Tibial nerve (tissue), 4 donors: Measurements from ENCODE around the gene HEPHL1. TPM values are rescaled to one million over a fixed set of nuclear protein-coding genes. Genes with fewer than 3 reads are reported as not detected.
"Not testable (repeated sequence)": the region's sequence is repeated elsewhere in the genome, so short reads cannot be mapped to it uniquely, and the experiment has no call there.

Experiments used
- DNase-seq, 2 donors: peaks; one replicate each; pipeline ENCODE4 v3.0.0-alpha.2; 2019; ENCODE audit warnings: low spot score in 2 of 2
- H3K27ac ChIP-seq, 4 donors: fragments of 200-600 bp; sonication (generic) in 3 of 4; one replicate each; pipeline ENCODE4 v1.5.1; 2017 to 2019; ENCODE audit warnings: mild to moderate bottlenecking in 1 of 4
- H3K27me3 ChIP-seq, 2 donors: fragments of 200-600 bp; sonication (generic) in 1 of 2; one replicate each; pipeline versions ENCODE4 v1.5.1 to v1.6.0; 2017 to 2019
- H3K36me3 ChIP-seq, 3 donors: fragments of 200-600 bp; sonication (generic); one replicate each; pipeline ENCODE4 v1.5.1; 2018 to 2019
- H3K4me1 ChIP-seq, 4 donors: fragments of 200-600 bp; sonication (generic) in 3 of 4; one replicate each; pipeline ENCODE4 v1.5.1; 2017 to 2019
- H3K4me3 ChIP-seq, 4 donors: fragments of 200-600 bp; sonication (generic) in 3 of 4; one replicate each; pipeline ENCODE4 v1.5.1; 2017 to 2019; ENCODE audit warnings: mild to moderate bottlenecking in 1 of 4, moderate library complexity in 1 of 4
- H3K9me3 ChIP-seq, 4 donors: fragments of 200-600 bp; sonication (generic) in 3 of 4; one replicate each; pipeline ENCODE4 v1.5.1; 2017 to 2019
- EP300 ChIP-seq, 2 donors: sonication (generic); formaldehyde crosslinking; IDR thresholded peaks; one replicate each; pipeline ENCODE4 v1.6.1; 2017; ENCODE audit warnings: antibody characterized with exemption in 2 of 2, mild to moderate bottlenecking in 1 of 2
- POLR2A ChIP-seq, 2 donors: fragments of 450-650 bp; IDR thresholded peaks; one replicate each; pipeline ENCODE4 v1.6.1; 2017; ENCODE audit warnings: antibody characterized with exemption in 2 of 2, mild to moderate bottlenecking in 2 of 2, moderate library complexity in 2 of 2
- WGBS, 2 donors: methylation state at CpG; one replicate each; pipeline ENCODE4 v1.1.5; 2018; 5-methylcytosine and 5-hydroxymethylcytosine counted together
- small RNA-seq: library from RNA; depleted of rRNA; stranded (forward); fragments of <200 nt; gene quantifications from one replicate; pipeline ENCODE3, GENCODE V24; 2016
- total RNA-seq, 4 donors: library from RNA; depleted of rRNA; stranded (reverse); fragments of >200 nt; gene quantifications; one replicate each; pipeline ENCODE4 v1.1.0, GENCODE V29; 2016
- TF ChIP-seq, protein P1 (sequence below), 5 experiments: fragments of 200-600 bp in 3 of 5; fragments of 450-650 bp in 2 of 5; sonication (generic) in 3 of 5; IDR thresholded peaks; one replicate each; pipeline ENCODE4 v1.5.1; 2016 to 2019; ENCODE audit warnings: antibody characterized with exemption in 5 of 5, mild to moderate bottlenecking in 3 of 5, moderate library complexity in 2 of 5

Gene HEPHL1
- total RNA-seq, 4 donors from 2014 or later: not detected

DNA sequence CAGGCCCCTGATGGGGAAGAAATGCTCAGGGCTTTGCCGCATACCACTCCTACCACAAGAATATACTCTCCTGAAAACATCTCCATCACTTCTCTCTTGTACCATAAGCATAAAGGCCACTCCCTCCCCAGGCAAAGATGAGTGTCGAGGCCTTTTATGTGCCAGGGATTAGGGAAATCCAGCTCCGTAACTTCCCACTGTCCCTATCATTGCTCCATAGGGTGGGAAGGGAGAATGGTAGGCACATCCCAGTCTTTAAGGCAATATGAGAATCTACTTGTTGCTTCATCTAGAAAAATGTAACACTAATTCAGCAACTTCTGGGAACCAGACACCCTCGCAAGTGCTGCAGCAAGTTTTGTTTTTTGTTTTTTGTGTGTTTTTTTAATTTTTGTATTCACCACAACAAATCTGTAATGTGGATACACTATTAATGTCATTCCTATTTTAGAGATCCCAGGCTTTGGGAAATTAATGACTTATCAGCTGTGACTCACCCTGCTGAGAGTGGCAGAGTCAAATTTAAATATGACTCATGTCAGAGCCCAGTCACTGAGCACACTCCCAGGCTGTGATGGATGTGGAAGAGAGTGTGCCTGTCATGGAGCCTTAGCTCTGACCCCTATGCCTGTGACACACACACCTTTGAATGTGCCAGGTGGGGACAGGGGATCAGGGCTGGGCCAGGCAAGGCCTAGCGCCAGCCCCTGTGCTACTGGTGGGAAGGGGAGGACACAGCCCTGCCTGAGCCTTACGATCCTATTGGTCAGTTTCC lies 130.9 kb downstream of the HEPHL1 start:
- peak overlapping the region in 3 of 4 donors; percentile 29 to 73 (median 44) for H3K27ac ChIP-seq
- no peak overlapping the region for H3K4me3 ChIP-seq
- no peaks in the 10 kb centered on the region for H3K27me3 ChIP-seq
- peaks cover 0 to 74% (median 26%) of the 10 kb centered on the region in 4 donors for H3K4me1 ChIP-seq
- WGBS, 2 donors: 71 to 75% methylated on average over 4 to 6 of the region's 6 CpGs
- TF ChIP-seq POLR2A (IDR thresholded peaks at IDR 0.05) (no peak), EP300 (IDR thresholded peaks at IDR 0.05) (no peak)
- TF ChIP-seq, protein P1, sequence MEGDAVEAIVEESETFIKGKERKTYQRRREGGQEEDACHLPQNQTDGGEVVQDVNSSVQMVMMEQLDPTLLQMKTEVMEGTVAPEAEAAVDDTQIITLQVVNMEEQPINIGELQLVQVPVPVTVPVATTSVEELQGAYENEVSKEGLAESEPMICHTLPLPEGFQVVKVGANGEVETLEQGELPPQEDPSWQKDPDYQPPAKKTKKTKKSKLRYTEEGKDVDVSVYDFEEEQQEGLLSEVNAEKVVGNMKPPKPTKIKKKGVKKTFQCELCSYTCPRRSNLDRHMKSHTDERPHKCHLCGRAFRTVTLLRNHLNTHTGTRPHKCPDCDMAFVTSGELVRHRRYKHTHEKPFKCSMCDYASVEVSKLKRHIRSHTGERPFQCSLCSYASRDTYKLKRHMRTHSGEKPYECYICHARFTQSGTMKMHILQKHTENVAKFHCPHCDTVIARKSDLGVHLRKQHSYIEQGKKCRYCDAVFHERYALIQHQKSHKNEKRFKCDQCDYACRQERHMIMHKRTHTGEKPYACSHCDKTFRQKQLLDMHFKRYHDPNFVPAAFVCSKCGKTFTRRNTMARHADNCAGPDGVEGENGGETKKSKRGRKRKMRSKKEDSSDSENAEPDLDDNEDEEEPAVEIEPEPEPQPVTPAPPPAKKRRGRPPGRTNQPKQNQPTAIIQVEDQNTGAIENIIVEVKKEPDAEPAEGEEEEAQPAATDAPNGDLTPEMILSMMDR (IDR thresholded peaks at IDR 0.05): no peak
- no peak for DNase-seq
- no peaks in the 10 kb centered on the region for H3K9me3 ChIP-seq
- peaks cover 0 to 10% (median 8%) of the 10 kb centered on the region in 3 donors for H3K36me3 ChIP-seq

DNA sequence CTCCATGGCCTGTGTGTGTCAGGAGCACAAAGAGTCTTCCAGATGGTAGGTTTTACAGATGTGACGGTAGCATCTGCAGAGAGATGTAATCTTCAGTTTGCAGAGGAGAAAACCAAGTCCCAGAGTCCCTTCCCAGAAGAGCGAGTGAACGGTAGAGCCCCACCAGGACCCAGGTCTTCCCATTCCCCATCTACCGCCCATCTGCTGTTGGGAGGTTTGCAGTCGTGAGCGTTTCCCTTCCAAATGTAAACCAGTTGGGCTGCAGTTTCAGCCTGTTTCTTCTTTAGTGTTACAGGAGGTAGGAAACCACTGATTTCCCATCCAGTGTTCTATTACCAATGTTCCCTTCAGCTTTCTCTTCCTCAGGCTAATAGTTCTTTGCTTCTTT lies 131.5 kb downstream of the HEPHL1 start:
- Histone ChIP-seq H3K9me3 (no peaks in the 10 kb centered on the region), H3K4me1 (peaks cover 0 to 69% (median 26%) of the 10 kb centered on the region in 4 donors), H3K36me3 (peaks cover 0 to 10% (median 8%) of the 10 kb centered on the region in 3 donors), H3K27ac (peak overlapping the region in 2 of 4 donors; percentile 44 to 73), H3K4me3 (no peak overlapping the region), H3K27me3 (no peaks in the 10 kb centered on the region)
- TF ChIP-seq EP300 (IDR thresholded peaks at IDR 0.05) (no peak), POLR2A (IDR thresholded peaks at IDR 0.05) (no peak)
- TF ChIP-seq, protein P1 (IDR thresholded peaks at IDR 0.05): no peak
- WGBS, 2 donors: 86 to 87% methylated on average over 6 of the region's 6 CpGs
- no peak for DNase-seq

DNA sequence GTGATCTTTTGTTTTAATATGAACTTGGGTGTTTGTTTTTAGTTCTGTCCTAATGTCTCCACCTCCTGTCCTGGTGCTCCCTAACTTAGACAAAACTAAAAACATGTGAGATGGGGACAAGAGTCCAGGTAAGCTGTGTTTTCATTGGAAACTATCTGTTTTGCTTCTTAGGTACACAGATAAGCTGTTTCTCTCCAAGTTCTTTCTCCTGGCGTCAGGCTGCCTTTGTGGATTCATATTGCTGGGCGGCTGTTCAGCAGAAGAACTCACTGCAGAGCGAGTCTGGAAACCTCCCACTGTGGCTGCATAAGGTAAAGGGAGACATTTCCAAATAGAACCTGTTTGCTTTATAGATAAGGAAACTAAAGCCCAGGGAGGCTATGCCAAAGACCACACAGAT lies 132.2 kb downstream of the HEPHL1 start:
- Histone ChIP-seq H3K4me3 (no peak overlapping the region), H3K27me3 (no peaks in the 10 kb centered on the region), H3K4me1 (peaks cover 0 to 63% (median 24%) of the 10 kb centered on the region in 4 donors), H3K27ac (peak overlapping the region in 1 of 4 donors; percentile 73), H3K36me3 (peaks cover 0 to 10% (median 8%) of the 10 kb centered on the region in 3 donors), H3K9me3 (no peaks in the 10 kb centered on the region)
- DNase-seq: no peak
- 83 to 87% methylated on average over 3 of the region's 3 CpGs for WGBS, 2 donors
- TF ChIP-seq POLR2A (IDR thresholded peaks at IDR 0.05): no peak
- no peak for TF ChIP-seq EP300 (IDR thresholded peaks at IDR 0.05)
- TF ChIP-seq, protein P1 (IDR thresholded peaks at IDR 0.05): no peak

DNA sequence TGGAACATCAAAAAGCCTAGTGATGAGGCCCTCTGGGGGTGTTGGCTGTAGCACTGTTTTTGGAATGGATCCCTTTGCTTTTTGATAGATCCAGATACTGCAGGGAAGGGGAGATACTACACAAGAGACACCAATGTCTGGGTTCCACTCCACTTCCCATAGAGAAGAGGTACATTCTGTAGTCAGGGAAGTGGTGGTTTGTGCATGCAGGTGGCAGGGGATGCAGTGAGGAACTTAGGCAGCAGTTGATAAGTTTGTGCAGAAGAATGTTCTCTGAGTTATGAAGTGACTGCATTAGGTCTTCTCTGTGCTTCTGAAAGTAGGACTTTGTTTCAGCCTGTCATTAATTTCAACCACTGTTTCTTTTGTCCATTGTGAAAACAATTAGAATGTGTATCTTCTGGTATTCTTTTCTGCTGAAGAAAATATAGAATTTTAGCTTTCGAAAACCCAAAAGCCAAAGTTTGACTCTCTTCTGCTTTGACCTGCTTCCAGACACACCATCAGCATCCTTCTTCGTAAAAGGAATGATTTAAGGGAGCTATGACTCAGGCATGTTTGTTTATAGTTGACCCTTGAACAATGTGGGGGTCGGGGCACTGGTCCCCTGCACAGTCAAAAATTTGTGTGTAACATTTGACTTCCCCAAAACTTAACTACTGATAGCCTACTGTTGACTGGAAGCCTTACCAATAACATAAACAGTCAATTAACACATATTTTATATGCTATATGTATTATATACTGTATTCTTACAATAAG lies 133.1 kb downstream of the HEPHL1 start:
- 35 to 47% methylated on average over 3 of the region's 3 CpGs for WGBS, 2 donors
- H3K4me3 ChIP-seq: no peak overlapping the region
- peaks cover 0 to 54% (median 22%) of the 10 kb centered on the region in 4 donors for H3K4me1 ChIP-seq
- no peak overlapping the region for H3K27ac ChIP-seq
- TF ChIP-seq, protein P1 (IDR thresholded peaks at IDR 0.05): no peak
- H3K9me3 ChIP-seq: no peaks in the 10 kb centered on the region
- no peaks in the 10 kb centered on the region for H3K27me3 ChIP-seq
- no peak for DNase-seq
- H3K36me3 ChIP-seq: peaks cover 0 to 10% (median 8%) of the 10 kb centered on the region in 3 donors

DNA sequence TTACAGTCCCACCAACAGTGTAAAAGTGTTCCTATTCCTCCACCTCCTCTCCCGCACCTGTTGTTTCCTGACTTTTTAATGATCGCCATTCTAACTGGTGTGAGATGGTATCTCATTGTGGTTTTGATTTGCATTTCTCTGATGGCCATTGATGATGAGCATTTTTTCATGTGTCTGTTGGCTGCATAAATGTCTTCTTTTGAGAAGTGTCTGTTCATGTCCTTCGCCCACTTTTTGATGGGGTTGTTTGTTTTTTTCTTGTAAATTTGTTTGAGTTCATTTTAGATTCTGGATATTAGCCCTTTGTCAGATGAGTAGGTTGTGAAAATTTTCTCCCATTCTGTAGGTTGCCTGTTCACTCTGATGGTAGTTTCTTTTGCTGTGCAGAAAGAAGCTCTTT lies 136.2 kb downstream of the HEPHL1 start:
- H3K4me1 ChIP-seq: peaks cover 0 to 24% (median 8%) of the 10 kb centered on the region in 4 donors

More for the DNA sequence above, 136.2 kb downstream of the HEPHL1 start:
- DNase-seq, H3K27ac ChIP-seq, H3K27me3 ChIP-seq, H3K4me3 ChIP-seq, H3K9me3 ChIP-seq: not testable (repeated sequence)
- 96 to 98% methylated on average over 3 of the region's 3 CpGs for WGBS, 2 donors
- H3K36me3 ChIP-seq: peaks cover 0 to 19% (median 8%) of the 10 kb centered on the region in 3 donors

Small RNA genes lying within 50 kb of the gene (small RNA-seq; reads per million reads assigned to genes)
- gene AP002795.1: not detected

Other genes with a start within 250 kb of the HEPHL1 start
- 10 to 100 TPM; 18.6 to 40.8 (median 37.2) TPM for gene MED17, start 237.1 kb upstream of the HEPHL1 start, total RNA-seq
- gene VSTM5, start 170.7 kb upstream of the HEPHL1 start, total RNA-seq: 1 to 10 TPM in 3 of 4 donors, under 1 TPM in 1; 0.90 to 8.2 (median 2.7) TPM
- gene PANX1, start 107.5 kb downstream of the HEPHL1 start, total RNA-seq: 10 to 100 TPM; 17.5 to 36.6 (median 19.5) TPM